ENCODE measurements around the gene CCDC9.

DNA sequence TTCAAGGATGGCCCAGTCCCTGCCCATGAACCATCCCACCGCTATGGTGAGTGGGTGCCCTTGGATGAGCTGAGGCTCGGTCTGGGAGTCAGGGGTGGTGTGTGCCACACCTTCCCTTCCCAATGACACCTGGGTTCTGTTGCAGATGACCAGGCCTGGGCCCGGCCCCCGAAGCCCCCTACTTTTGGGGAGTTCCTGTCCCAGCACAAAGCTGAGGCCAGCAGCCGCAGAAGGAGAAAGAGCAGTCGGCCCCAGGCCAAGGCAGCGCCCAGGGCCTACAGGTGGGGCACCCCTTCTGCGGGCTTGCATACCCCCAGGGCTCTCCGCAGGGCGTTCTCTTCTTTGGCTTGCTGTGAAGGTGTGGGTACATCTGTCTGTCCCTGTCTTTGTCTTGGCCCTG is 14.1 kb downstream of the CCDC9 start:
- no peak for TF ChIP-seq ZNF274 (CRISPR knock-in tag; IDR thresholded peaks at IDR 0.05)
- TF ChIP-seq, protein P1, sequence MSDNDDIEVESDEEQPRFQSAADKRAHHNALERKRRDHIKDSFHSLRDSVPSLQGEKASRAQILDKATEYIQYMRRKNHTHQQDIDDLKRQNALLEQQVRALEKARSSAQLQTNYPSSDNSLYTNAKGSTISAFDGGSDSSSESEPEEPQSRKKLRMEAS (IDR thresholded peaks at IDR 0.05), result no peak
- no peak for TF ChIP-seq TP53 (CRISPR knock-in tag; conservative IDR thresholded peaks at IDR 0.05)
- TF ChIP-seq MEIS1 (CRISPR knock-in tag; IDR thresholded peaks at IDR 0.05; ENCODE audit: borderline replicate concordance), result no peak
- TF ChIP-seq, protein P2, sequence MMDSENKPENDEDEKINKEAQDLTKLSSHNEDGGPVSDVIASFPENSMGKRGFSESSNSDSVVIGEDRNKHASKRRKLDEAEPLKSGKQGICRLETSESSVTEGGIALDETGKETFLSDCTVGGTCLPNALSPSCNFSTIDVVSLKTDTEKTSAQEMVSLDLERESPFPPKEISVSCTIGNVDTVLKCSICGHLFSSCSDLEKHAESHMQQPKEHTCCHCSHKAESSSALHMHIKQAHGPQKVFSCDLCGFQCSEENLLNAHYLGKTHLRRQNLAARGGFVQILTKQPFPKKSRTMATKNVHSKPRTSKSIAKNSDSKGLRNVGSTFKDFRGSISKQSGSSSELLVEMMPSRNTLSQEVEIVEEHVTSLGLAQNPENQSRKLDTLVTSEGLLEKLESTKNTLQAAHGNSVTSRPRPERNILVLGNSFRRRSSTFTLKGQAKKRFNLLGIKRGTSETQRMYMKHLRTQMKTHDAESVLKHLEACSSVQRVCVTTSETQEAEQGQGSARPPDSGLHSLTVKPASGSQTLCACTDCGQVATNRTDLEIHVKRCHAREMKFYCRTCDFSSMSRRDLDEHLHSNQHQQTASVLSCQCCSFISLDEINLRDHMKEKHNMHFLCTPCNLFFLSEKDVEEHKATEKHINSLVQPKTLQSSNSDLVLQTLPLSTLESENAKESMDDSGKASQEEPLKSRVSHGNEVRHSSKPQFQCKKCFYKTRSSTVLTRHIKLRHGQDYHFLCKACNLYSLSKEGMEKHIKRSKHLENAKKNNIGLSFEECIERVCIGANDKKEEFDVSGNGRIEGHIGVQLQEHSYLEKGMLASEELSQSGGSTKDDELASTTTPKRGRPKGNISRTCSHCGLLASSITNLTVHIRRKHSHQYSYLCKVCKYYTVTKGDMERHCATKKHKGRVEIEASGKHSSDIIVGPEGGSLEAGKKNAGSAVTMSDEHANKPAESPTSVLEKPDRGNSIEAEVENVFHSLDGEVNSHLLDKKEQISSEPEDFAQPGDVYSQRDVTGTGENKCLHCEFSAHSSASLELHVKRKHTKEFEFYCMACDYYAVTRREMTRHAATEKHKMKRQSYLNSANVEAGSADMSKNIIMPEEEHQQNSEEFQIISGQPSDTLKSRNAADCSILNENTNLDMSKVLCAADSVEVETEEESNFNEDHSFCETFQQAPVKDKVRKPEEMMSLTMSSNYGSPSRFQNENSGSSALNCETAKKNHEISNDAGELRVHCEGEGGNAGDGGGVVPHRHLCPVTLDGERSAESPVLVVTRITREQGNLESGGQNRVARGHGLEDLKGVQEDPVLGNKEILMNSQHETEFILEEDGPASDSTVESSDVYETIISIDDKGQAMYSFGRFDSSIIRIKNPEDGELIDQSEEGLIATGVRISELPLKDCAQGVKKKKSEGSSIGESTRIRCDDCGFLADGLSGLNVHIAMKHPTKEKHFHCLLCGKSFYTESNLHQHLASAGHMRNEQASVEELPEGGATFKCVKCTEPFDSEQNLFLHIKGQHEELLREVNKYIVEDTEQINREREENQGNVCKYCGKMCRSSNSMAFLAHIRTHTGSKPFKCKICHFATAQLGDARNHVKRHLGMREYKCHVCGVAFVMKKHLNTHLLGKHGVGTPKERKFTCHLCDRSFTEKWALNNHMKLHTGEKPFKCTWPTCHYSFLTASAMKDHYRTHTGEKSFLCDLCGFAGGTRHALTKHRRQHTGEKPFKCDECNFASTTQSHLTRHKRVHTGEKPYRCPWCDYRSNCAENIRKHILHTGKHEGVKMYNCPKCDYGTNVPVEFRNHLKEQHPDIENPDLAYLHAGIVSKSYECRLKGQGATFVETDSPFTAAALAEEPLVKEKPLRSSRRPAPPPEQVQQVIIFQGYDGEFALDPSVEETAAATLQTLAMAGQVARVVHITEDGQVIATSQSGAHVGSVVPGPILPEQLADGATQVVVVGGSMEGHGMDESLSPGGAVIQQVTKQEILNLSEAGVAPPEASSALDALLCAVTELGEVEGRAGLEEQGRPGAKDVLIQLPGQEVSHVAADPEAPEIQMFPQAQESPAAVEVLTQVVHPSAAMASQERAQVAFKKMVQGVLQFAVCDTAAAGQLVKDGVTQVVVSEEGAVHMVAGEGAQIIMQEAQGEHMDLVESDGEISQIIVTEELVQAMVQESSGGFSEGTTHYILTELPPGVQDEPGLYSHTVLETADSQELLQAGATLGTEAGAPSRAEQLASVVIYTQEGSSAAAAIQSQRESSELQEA (CRISPR knock-in tag; IDR thresholded peaks at IDR 0.05; ENCODE audit: not compliant biosample characterization), result no peak
- TF ChIP-seq, protein P3, sequence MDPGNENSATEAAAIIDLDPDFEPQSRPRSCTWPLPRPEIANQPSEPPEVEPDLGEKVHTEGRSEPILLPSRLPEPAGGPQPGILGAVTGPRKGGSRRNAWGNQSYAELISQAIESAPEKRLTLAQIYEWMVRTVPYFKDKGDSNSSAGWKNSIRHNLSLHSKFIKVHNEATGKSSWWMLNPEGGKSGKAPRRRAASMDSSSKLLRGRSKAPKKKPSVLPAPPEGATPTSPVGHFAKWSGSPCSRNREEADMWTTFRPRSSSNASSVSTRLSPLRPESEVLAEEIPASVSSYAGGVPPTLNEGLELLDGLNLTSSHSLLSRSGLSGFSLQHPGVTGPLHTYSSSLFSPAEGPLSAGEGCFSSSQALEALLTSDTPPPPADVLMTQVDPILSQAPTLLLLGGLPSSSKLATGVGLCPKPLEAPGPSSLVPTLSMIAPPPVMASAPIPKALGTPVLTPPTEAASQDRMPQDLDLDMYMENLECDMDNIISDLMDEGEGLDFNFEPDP (CRISPR knock-in tag; conservative IDR thresholded peaks at IDR 0.05), result no peak
- no peak for TF ChIP-seq ZNF589 (CRISPR knock-in tag; conservative IDR thresholded peaks at IDR 0.05)
- TF ChIP-seq NFYC (CRISPR knock-in tag; IDR thresholded peaks at IDR 0.05), result no peak
- TF ChIP-seq NCOA1 (CRISPR knock-in tag; IDR thresholded peaks at IDR 0.05), result no peak
- no peak for TF ChIP-seq SRF (IDR thresholded peaks at IDR 0.05; ENCODE audit: low read depth, low read length)
